Measurements from ENCODE around the gene ZRANB2.

The ZRANB2 gene

GRCh38 chr1:71037829-71038620 lies 42.8 kb downstream of the ZRANB2 start:
- TF ChIP-seq, protein P1, sequence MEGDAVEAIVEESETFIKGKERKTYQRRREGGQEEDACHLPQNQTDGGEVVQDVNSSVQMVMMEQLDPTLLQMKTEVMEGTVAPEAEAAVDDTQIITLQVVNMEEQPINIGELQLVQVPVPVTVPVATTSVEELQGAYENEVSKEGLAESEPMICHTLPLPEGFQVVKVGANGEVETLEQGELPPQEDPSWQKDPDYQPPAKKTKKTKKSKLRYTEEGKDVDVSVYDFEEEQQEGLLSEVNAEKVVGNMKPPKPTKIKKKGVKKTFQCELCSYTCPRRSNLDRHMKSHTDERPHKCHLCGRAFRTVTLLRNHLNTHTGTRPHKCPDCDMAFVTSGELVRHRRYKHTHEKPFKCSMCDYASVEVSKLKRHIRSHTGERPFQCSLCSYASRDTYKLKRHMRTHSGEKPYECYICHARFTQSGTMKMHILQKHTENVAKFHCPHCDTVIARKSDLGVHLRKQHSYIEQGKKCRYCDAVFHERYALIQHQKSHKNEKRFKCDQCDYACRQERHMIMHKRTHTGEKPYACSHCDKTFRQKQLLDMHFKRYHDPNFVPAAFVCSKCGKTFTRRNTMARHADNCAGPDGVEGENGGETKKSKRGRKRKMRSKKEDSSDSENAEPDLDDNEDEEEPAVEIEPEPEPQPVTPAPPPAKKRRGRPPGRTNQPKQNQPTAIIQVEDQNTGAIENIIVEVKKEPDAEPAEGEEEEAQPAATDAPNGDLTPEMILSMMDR (IDR thresholded peaks at IDR 0.05; ENCODE audit: control extremely low read depth, extremely low read depth, low read depth, missing control alignments): no peak
- DNase-seq (ENCODE audit: extremely low spot score): no peak
- POLR2A ChIA-PET: no interaction called here
- CTCF ChIA-PET: interaction anchor here (1.9 kb wide), 1 partner anchor 12 kb away, joined by 6 read pairs; no protein-coding TSS in a partner anchor

GRCh38 chr1:71037066-71037465 lies 43.8 kb downstream of the ZRANB2 start:
- ChIA-PET POLR2A (no interaction called here), CTCF (interaction anchor here (1.9 kb wide), 1 partner anchor 13 kb away, joined by 6 read pairs; no protein-coding TSS in a partner anchor)
- TF ChIP-seq, protein P1 (IDR thresholded peaks at IDR 0.05; ENCODE audit: control extremely low read depth, extremely low read depth, low read depth, missing control alignments): no peak
- DNase-seq (ENCODE audit: extremely low spot score): no peak

GRCh38 chr1:71033136-71033535 lies 47.7 kb downstream of the ZRANB2 start:
- no peak for DNase-seq (ENCODE audit: extremely low spot score)
- TF ChIP-seq, protein P1 (IDR thresholded peaks at IDR 0.05; ENCODE audit: control extremely low read depth, extremely low read depth, low read depth, missing control alignments): no peak
- CTCF ChIA-PET: interaction anchor here (1.1 kb wide), 1 partner anchor 13 kb away, joined by 3 read pairs; no protein-coding TSS in a partner anchor
- POLR2A ChIA-PET: no interaction called here

GRCh38 chr1:71031426-71031825 lies 49.4 kb downstream of the ZRANB2 start:
- ChIA-PET POLR2A (no interaction called here), CTCF (interaction anchor here (0.9 to 1.2 kb wide), 3 partner anchors 11 to 39 kb away, joined by 3 read pairs; no protein-coding TSS in a partner anchor)
- DNase-seq (ENCODE audit: extremely low spot score): no peak
- TF ChIP-seq, protein P1 (IDR thresholded peaks at IDR 0.05; ENCODE audit: control extremely low read depth, extremely low read depth, low read depth, missing control alignments): no peak

DNA sequence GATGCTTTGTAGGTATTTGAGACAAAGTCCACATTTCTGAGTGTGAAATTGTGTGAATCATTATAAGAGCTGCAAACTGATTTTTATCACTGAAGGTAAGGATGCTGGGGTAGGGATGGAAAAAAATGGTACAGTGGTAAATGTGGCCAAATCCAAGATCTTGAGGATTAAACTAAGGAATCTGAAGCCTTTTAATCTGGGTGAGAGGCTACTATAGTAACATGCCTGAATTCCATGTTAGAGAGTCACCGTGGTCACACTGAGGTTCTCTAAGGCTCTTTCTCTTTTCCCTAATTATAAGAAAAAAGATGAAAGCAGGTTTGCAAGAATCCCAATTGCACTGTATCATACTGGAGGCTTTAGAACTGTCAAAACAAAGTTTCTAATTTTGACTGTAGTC lies 50.8 kb downstream of the ZRANB2 start:
- ChIA-PET POLR2A (no interaction called here), CTCF (no interaction called here)
- TF ChIP-seq, protein P1 (IDR thresholded peaks at IDR 0.05; ENCODE audit: control extremely low read depth, extremely low read depth, low read depth, missing control alignments): no peak
- DNase-seq (ENCODE audit: extremely low spot score): no peak

DNA sequence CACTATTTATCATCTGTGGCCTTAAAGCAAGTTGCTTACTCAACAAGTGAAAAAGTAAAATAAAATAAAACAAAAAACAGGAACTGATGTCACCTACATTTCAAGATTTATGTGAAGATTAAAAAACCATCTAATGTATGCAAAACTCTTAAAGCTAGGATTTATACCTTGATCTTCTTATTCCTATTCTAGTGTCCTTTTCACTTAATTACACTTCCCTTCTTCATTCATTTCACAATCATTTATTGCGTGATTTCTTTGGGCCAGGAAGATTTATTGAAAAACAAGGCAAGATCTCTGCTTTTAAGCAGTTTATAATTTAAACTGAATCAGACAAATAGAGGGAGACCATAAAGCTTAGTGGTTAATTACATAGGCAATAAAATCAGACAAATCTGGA lies 51.9 kb downstream of the ZRANB2 start:
- POLR2A ChIA-PET: no interaction called here
- TF ChIP-seq, protein P1 (IDR thresholded peaks at IDR 0.05; ENCODE audit: control extremely low read depth, extremely low read depth, low read depth, missing control alignments): no peak
- no peak for DNase-seq (ENCODE audit: extremely low spot score)
- CTCF ChIA-PET: interaction anchor here (1.4 kb wide), 1 partner anchor 63 kb away, joined by 3 read pairs; no protein-coding TSS in a partner anchor

Measured in GM10248 (cell line).